Parathyroid adenoma (tissue), 2 donors: ENCODE data around the gene SSRP1.

Experiments used
- H2AFZ ChIP-seq: fragments of 300-600 bp; sonication (generic); one replicate; pipeline ENCODE4 v1.7.0; 2017; ENCODE audit warnings: antibody characterized with exemption, mild to moderate bottlenecking
- H3K27ac ChIP-seq: fragments of 300-600 bp; sonication (generic); one replicate; pipeline ENCODE4 v1.7.0; 2017
- H3K27me3 ChIP-seq: fragments of 300-600 bp; sonication (generic); one replicate; pipeline ENCODE4 v1.7.0; 2017; ENCODE audit warnings: low read length; ENCODE audit not compliant: control insufficient read depth, insufficient read depth
- H3K36me3 ChIP-seq: fragments of 300-600 bp; sonication (generic); one replicate; pipeline ENCODE4 v1.7.0; 2017; ENCODE audit warnings: low read length; ENCODE audit not compliant: control insufficient read depth, insufficient read depth
- H3K4me1 ChIP-seq: fragments of 300-600 bp; sonication (generic); one replicate; pipeline ENCODE4 v1.7.0; 2017; ENCODE audit warnings: control low read depth
- H3K4me2 ChIP-seq: fragments of 300-600 bp; sonication (generic); one replicate; pipeline ENCODE4 v1.7.0; 2017; ENCODE audit warnings: low read length
- H3K4me3 ChIP-seq: fragments of 300-600 bp; sonication (generic); one replicate; pipeline ENCODE4 v1.7.0; 2017; ENCODE audit warnings: low read depth, low read length
- H3K79me2 ChIP-seq: fragments of 300-600 bp; sonication (generic); one replicate; pipeline ENCODE4 v1.7.0; 2017; ENCODE audit warnings: control low read depth
- H3K9ac ChIP-seq: fragments of 300-600 bp; sonication (generic); one replicate; pipeline ENCODE4 v1.7.0; 2017; ENCODE audit warnings: mild to moderate bottlenecking
- H3K9me3 ChIP-seq: fragments of 300-600 bp; sonication (generic); one replicate; pipeline ENCODE4 v1.7.0; 2017; ENCODE audit warnings: low read length; ENCODE audit not compliant: control insufficient read depth
- TF ChIP-seq, protein P1 (sequence below): fragments of 300-600 bp; sonication (generic); IDR thresholded peaks from one replicate; pipeline ENCODE4 v1.7.0; 2017; ENCODE audit warnings: antibody characterized with exemption, mild to moderate bottlenecking
- donor health status: primary hyperparathyroidism.

Gene SSRP1

DNA sequence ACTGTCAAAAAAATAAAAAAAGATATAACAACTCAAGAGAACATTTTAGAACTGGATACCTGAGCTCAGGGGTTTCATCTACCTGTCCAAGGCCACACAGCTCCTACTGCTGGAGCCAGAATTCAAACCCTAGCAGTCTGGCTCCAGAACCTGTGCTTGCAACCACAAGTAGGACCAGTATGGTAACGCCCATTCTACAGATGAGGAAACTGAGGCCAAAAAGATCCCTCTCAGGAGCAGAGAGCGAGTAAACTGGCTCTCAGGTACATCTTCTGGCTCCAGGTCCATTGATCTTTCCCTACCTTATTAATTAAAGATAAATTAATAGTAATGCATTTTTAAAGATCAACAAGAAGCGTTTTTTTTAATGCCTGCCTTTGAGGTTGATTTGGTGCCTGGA lies 21.6 kb upstream of the SSRP1 start:
- Histone ChIP-seq H3K4me3 (no peak overlapping the region), H3K27ac (no peak overlapping the region)

DNA sequence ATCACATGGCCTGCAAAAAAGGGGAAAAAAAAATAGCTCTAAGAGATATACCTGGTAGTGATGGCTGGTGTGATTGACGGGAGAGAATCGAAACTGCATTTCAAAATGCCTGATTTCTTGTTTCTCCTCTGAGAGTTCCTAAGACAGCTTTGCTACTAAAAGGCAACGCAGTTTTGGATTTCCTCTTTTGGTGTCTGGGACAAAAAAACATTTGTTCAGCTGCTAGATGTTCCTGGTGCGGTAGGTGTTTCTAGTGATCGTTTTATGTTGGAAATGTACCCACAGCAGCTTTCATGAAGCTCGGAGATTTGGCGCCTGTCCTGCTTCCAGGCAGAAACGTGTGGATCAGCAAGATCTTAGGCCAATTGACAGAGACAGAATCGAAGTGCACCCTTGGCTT lies 20.6 kb upstream of the SSRP1 start:
- no peaks in the 10 kb centered on the region for H3K36me3 ChIP-seq
- H3K4me2 ChIP-seq: no peak overlapping the region
- no peaks in the 10 kb centered on the region for H3K9me3 ChIP-seq
- no peak overlapping the region for H3K9ac ChIP-seq
- TF ChIP-seq, protein P1, sequence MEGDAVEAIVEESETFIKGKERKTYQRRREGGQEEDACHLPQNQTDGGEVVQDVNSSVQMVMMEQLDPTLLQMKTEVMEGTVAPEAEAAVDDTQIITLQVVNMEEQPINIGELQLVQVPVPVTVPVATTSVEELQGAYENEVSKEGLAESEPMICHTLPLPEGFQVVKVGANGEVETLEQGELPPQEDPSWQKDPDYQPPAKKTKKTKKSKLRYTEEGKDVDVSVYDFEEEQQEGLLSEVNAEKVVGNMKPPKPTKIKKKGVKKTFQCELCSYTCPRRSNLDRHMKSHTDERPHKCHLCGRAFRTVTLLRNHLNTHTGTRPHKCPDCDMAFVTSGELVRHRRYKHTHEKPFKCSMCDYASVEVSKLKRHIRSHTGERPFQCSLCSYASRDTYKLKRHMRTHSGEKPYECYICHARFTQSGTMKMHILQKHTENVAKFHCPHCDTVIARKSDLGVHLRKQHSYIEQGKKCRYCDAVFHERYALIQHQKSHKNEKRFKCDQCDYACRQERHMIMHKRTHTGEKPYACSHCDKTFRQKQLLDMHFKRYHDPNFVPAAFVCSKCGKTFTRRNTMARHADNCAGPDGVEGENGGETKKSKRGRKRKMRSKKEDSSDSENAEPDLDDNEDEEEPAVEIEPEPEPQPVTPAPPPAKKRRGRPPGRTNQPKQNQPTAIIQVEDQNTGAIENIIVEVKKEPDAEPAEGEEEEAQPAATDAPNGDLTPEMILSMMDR: no peak
- no peak overlapping the region for H3K4me3 ChIP-seq
- H3K27me3 ChIP-seq: no peaks in the 10 kb centered on the region
- H3K27ac ChIP-seq: no peak overlapping the region
- H3K4me1 ChIP-seq: no peaks in the 10 kb centered on the region
- no peak overlapping the region for H2AFZ ChIP-seq
- H3K79me2 ChIP-seq: no peaks in the 10 kb centered on the region

More for the DNA sequence above, 21.6 kb upstream of the SSRP1 start:
- no peak overlapping the region for H3K4me2 ChIP-seq
- H2AFZ ChIP-seq: no peak overlapping the region
- no peaks in the 10 kb centered on the region for H3K4me1 ChIP-seq
- no peaks in the 10 kb centered on the region for H3K9me3 ChIP-seq
- H3K79me2 ChIP-seq: no peaks in the 10 kb centered on the region
- H3K36me3 ChIP-seq: no peaks in the 10 kb centered on the region
- H3K9ac ChIP-seq: no peak overlapping the region
- TF ChIP-seq, protein P1: no peak
- H3K27me3 ChIP-seq: no peaks in the 10 kb centered on the region

DNA sequence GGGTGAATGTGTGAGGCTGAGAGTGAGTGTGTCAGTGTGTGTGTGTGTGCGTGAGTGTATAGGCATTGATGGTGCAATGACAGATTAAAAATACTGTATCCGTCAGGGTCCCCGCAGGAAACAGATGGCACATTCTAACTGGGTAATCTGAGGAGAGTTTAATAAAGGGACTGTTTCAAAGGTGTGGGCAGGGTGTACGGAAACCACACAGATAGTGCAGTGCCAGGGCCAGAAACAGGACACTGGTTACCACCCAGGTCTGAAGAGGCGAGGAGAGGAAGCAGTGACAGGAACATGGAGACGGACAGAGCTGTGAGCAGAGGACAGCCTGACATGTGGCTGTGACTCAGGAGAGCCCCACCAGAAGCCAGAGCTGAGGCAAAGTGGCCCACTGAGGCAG lies 19.0 kb upstream of the SSRP1 start:
- no peak overlapping the region for H3K4me2 ChIP-seq

DNA sequence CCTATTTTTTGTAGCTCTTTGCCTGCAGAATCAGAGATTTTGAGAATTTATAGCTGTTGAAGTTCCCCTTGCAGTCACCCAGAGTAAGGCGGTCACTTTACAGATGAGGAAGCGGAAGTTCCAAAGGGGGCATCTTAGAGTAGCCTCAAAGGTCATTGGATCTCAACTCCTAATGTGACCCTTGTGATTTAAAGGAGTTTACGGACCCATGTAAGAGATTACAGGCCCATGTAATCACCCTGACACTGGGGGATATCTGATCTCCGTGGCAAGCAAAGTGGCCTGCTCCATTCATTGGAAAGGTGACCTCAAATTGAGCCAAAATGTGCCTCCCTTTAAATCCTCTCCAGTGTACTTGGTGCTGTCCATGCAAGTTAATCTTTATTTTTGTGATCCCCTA lies 18.2 kb upstream of the SSRP1 start:
- Histone ChIP-seq H3K4me1 (no peaks in the 10 kb centered on the region), H3K36me3 (no peaks in the 10 kb centered on the region), H3K27me3 (no peaks in the 10 kb centered on the region), H3K79me2 (no peaks in the 10 kb centered on the region), H3K9ac (no peak overlapping the region), H3K9me3 (no peaks in the 10 kb centered on the region), H2AFZ (no peak overlapping the region), H3K4me2 (no peak overlapping the region), H3K27ac (no peak overlapping the region), H3K4me3 (no peak overlapping the region)
- TF ChIP-seq, protein P1: no peak

More for the DNA sequence above, 19.0 kb upstream of the SSRP1 start:
- H2AFZ ChIP-seq: no peak overlapping the region
- TF ChIP-seq, protein P1: no peak
- H3K36me3 ChIP-seq: no peaks in the 10 kb centered on the region
- H3K4me3 ChIP-seq: no peak overlapping the region
- H3K9me3 ChIP-seq: no peaks in the 10 kb centered on the region
- no peaks in the 10 kb centered on the region for H3K4me1 ChIP-seq
- no peaks in the 10 kb centered on the region for H3K27me3 ChIP-seq
- H3K79me2 ChIP-seq: no peaks in the 10 kb centered on the region
- H3K9ac ChIP-seq: no peak overlapping the region
- H3K27ac ChIP-seq: no peak overlapping the region

DNA sequence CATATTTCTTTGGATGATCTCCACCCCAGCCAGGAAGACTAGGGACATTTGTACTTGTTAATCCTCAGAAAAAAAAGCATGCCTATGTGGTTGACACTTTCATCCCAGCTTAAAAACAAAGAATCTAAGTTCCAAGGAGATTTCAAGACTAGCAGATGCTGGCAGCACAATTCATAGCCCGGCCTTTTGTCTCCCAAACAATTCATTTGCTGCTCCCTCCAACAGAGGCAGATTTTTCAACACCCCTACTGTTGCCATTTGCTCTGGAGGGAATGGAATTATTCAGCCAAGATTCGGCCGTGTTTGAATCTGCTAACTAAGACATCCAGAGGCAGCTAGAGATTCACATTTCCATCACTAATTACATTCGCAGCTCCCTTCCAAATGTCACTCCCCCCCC lies 17.8 kb upstream of the SSRP1 start:
- H3K4me1 ChIP-seq: no peaks in the 10 kb centered on the region
- H3K4me2 ChIP-seq: no peak overlapping the region
- no peaks in the 10 kb centered on the region for H3K9me3 ChIP-seq
- TF ChIP-seq, protein P1: no peak
- H3K79me2 ChIP-seq: no peaks in the 10 kb centered on the region
- no peaks in the 10 kb centered on the region for H3K27me3 ChIP-seq
- no peak overlapping the region for H3K9ac ChIP-seq
- no peak overlapping the region for H2AFZ ChIP-seq
- no peak overlapping the region for H3K27ac ChIP-seq
- H3K4me3 ChIP-seq: no peak overlapping the region
- H3K36me3 ChIP-seq: no peaks in the 10 kb centered on the region
